Neural crest cell (in vitro differentiated cells): ENCODE data around the gene ST8SIA1. TPM values are rescaled to one million over a fixed set of nuclear protein-coding genes. Genes with fewer than 3 reads are reported as not detected.

ENCODE experiments used
- DNase-seq: peaks from one replicate; pipeline ENCODE4 v3.0.0; 2021; ENCODE audit warnings: low read depth, mixed read lengths, low spot score
- H3K27ac Mint-ChIP-seq: one replicate; pipeline ENCODE4 v1.8.0; 2021; ENCODE audit warnings: mild to moderate bottlenecking, mixed read lengths; ENCODE audit not compliant: unreplicated experiment
- H3K27me3 Mint-ChIP-seq: 2 replicates; pipeline ENCODE4 v1.8.0; 2021; ENCODE audit warnings: low read depth, mild to moderate bottlenecking, mixed read lengths
- H3K36me3 Mint-ChIP-seq: 2 replicates; pipeline ENCODE4 v1.8.0; 2021; ENCODE audit warnings: low read depth, mild to moderate bottlenecking, mixed read lengths
- H3K4me1 Mint-ChIP-seq: 2 replicates; pipeline ENCODE4 v1.8.0; 2021; ENCODE audit warnings: mixed read lengths
- H3K4me3 Mint-ChIP-seq: one replicate; pipeline ENCODE4 v1.8.0; 2021; ENCODE audit warnings: mild to moderate bottlenecking, mixed read lengths
- H3K9me3 Mint-ChIP-seq: 2 replicates; pipeline ENCODE4 v1.8.0; 2021; ENCODE audit warnings: mixed read lengths
- CTCF ChIP-seq: fragments of 200-600 bp; sonication (generic); conservative IDR thresholded peaks from 2 replicates; pipeline ENCODE4 v1.5.0; 2021; ENCODE audit warnings: antibody characterized with exemption, mild to moderate bottlenecking
- total RNA-seq: library from RNA; stranded (reverse); gene quantifications from 2 replicates; pipeline ENCODE4 v1.2.1, GENCODE V29; 2021

The ST8SIA1 gene
- total RNA-seq, 1 donor from 2014 or later = 62.7 TPM

- Mint-ChIP-seq H3K27ac (no peak overlapping the region), H3K4me3 (peak overlapping the region; percentile 29), H3K4me1 (peaks cover 38% of the 10 kb centered on the region), H3K9me3 (peaks cover 19% of the 10 kb centered on the region), H3K27me3 (no peaks in the 10 kb centered on the region), H3K36me3 (peaks cover 26% of the 10 kb centered on the region)
- no peak for DNase-seq
- no peak for TF ChIP-seq CTCF
These were observed 125.1 kb downstream of the ST8SIA1 start for GRCh38 chr12:22209422-22209821.

GRCh38 chr12:22206111-22206728, 128.3 kb downstream of the ST8SIA1 start:
- no peak for TF ChIP-seq CTCF
- H3K4me3 Mint-ChIP-seq = no peak overlapping the region
- DNase-seq = no peak
- no peaks in the 10 kb centered on the region for H3K27me3 Mint-ChIP-seq
- peaks cover 8% of the 10 kb centered on the region for H3K9me3 Mint-ChIP-seq
- H3K27ac Mint-ChIP-seq = no peak overlapping the region
- peaks cover 31% of the 10 kb centered on the region for H3K36me3 Mint-ChIP-seq
- peaks cover 25% of the 10 kb centered on the region for H3K4me1 Mint-ChIP-seq

- TF ChIP-seq CTCF = no peak
- Mint-ChIP-seq H3K4me1 (peaks cover 13% of the 10 kb centered on the region), H3K27me3 (no peaks in the 10 kb centered on the region), H3K9me3 (peaks cover 8% of the 10 kb centered on the region), H3K4me3 (no peak overlapping the region), H3K27ac (no peak overlapping the region), H3K36me3 (peaks cover 31% of the 10 kb centered on the region)
- DNase-seq = no peak
These were observed 130.1 kb downstream of the ST8SIA1 start for GRCh38 chr12:22204391-22204790.

GRCh38 chr12:22202847-22203246, 131.7 kb downstream of the ST8SIA1 start:
- peaks cover 8% of the 10 kb centered on the region for H3K9me3 Mint-ChIP-seq
- no peak for TF ChIP-seq CTCF
- no peak for DNase-seq
- H3K4me1 Mint-ChIP-seq = peaks cover 6% of the 10 kb centered on the region
- H3K27ac Mint-ChIP-seq = no peak overlapping the region
- no peak overlapping the region for H3K4me3 Mint-ChIP-seq
- no peaks in the 10 kb centered on the region for H3K27me3 Mint-ChIP-seq
- H3K36me3 Mint-ChIP-seq = peaks cover 31% of the 10 kb centered on the region

- H3K27ac Mint-ChIP-seq = no peak overlapping the region
- no peak for TF ChIP-seq CTCF
- no peaks in the 10 kb centered on the region for H3K27me3 Mint-ChIP-seq
- peaks cover 31% of the 10 kb centered on the region for H3K36me3 Mint-ChIP-seq
- H3K4me1 Mint-ChIP-seq = peaks cover 11% of the 10 kb centered on the region
- no peak for DNase-seq
- H3K4me3 Mint-ChIP-seq = no peak overlapping the region
- H3K9me3 Mint-ChIP-seq = peaks cover 8% of the 10 kb centered on the region
These were observed 133.4 kb downstream of the ST8SIA1 start for GRCh38 chr12:22201101-22201500.
